GM13976 (cell line): ENCODE results near the gene DST.

Experiments
- DNase-seq: peaks from one replicate; pipeline ENCODE4 v3.0.0; 2012; ENCODE audit warnings: low spot score
- CTCF ChIP-seq: IDR thresholded peaks from 2 replicates; pipeline ENCODE4 v1.5.1; 2012; ENCODE audit warnings: borderline replicate concordance, mild to moderate bottlenecking; ENCODE audit not compliant: insufficient read depth; ENCODE audit errors: extremely low read depth, missing control alignments, control extremely low read depth
- in situ Hi-C: fragments of 300-500 bp; cut with MboI; formaldehyde crosslinking; loops from one replicate; pipeline ENCODE4 v1.12.0; 2022; ENCODE audit warnings: low sequenced_read_pairs, mixed read lengths, inconsistent platforms; ENCODE audit not compliant: unreplicated experiment

Gene DST

DNA sequence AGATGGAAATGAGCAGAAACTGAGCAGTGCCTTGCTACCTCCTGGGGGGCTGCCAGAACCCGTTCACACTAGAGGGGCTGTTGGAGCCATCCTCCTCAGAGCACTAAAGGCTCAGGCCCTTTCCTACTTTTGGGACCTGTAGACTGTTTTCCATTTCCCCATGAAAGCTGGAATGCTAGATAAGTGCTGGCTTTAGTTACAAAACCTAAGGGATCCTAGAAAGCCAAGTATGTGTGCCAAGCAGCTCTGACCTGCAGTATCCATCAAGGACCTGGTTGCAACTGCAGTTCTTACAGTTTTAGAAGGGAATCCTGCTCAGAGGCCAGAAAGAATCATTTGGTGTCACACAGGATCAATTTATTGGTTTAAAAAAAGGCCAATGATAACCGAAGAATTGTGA lies 218.6 kb downstream of the DST start:
- DNase-seq, result no peak
- TF ChIP-seq CTCF, result no peak
- in situ Hi-C loops, result no loop called here

- DNase-seq, result no peak
- in situ Hi-C loops, result no loop called here
Observed at GRCh38 chr6:56420296-56420695, 222.4 kb downstream of the DST start.

DNA sequence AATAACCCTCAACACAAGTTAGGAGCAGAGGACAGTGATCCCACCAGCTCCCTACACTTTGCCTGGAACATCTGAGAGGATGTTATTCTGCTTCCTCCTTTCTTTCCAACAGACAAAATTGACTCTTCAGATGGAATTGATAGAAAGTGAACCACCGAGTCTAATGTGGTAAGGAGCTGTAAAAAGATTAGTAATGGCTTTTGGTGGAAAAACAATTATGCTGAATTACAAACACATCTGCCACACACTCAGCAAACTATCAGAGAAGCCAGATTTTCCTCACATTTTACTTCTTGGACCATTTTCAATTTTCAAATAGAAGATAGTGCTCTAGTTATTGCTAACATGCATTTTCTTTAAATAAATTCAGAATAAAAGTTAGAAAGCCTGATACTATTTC lies 223.5 kb downstream of the DST start:
- DNase-seq, result no peak
- in situ Hi-C loops, result no loop called here
- no peak for TF ChIP-seq CTCF

More at GRCh38 chr6:56420296-56420695, 222.4 kb downstream of the DST start:
- TF ChIP-seq CTCF, result no peak

DNA sequence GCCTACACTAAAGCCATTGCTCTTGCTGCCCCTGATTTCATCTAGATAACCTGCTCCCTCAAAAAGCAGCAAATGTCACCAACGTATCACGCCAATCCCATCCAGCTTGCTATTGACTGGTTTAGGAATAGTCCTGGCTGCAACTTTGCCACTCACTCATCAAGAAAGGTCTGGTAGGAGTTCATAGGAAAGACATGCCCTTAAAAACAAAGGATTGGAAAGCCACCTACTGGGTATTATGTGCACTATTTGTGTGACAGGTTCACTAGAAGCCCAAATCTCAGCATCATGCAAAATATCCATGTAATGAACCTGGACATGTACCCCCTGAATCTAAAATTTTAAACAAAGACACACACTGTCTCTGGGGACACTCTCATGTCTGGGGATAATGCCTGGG lies 224.9 kb downstream of the DST start:
- in situ Hi-C loops, result no loop called here
- no peak for TF ChIP-seq CTCF
- DNase-seq, result no peak

DNA sequence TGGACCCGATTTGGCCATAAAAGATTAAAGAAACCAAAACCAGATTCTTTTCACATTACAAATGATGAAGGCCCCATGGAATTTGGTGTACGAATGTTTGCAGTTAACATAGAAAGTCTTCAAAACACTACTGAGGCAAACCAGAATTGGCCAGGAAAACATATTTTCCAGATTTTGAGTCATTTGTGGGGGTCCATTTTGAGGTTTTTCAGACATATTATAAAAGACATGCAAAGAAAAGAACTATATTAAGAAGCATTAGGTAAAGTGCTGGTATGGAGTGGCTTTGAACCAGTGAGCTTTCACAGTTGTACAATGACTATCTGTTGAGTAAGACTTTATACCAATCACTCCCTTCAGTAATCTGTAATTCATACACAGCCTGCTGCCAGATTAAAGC lies 226.4 kb downstream of the DST start:
- TF ChIP-seq CTCF, result no peak
- in situ Hi-C loops, result no loop called here
- no peak for DNase-seq

DNA sequence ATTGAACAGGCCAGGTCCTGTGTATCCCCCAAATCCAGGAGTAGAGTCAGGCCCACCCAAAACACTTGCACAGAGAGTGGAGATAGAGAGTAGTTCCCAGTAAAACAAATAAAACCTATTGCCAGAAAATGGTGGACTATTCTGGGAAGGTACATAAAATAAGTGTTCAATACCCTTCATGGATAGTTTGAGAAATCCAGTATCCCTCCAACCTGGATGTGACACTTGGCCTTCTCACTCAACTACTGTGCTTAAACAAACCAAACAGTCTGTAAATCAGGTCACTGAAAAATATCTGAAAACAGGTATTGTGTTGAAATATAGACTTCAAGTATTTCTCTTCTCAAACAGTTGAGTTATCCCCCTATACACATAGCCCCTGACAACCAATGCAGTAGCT lies 233.7 kb downstream of the DST start:
- no peak for DNase-seq
- in situ Hi-C loops, result no loop called here
- no peak for TF ChIP-seq CTCF
